ENCODE results near the gene ERP44.

The ERP44 gene

GRCh38 chr9:99931155-99931840 is 167.5 kb downstream of the ERP44 start:
- no peak for TF ChIP-seq FOXP2 (optimal IDR thresholded peaks at IDR 0.05; ENCODE audit: borderline replicate concordance, extremely low read depth, extremely low read length, insufficient read depth)
- TF ChIP-seq REST (IDR thresholded peaks at IDR 0.05; ENCODE audit: insufficient read depth in 1 of 2, low read depth in 2 of 2, low read length in 2 of 2): no peak
- no peak for TF ChIP-seq TAF1 (IDR thresholded peaks at IDR 0.05; ENCODE audit: borderline replicate concordance, insufficient read depth, low read length)
- TF ChIP-seq POLR2AphosphoS5 (IDR thresholded peaks at IDR 0.05; ENCODE audit: low read depth, low read length): no peak

GRCh38 chr9:99929652-99930051 is 169.1 kb downstream of the ERP44 start:
- no peak for TF ChIP-seq POLR2AphosphoS5 (IDR thresholded peaks at IDR 0.05; ENCODE audit: low read depth, low read length)
- no peak for TF ChIP-seq REST (IDR thresholded peaks at IDR 0.05; ENCODE audit: insufficient read depth in 1 of 2, low read depth in 2 of 2, low read length in 2 of 2)
- TF ChIP-seq TAF1 (IDR thresholded peaks at IDR 0.05; ENCODE audit: borderline replicate concordance, insufficient read depth, low read length): no peak
- TF ChIP-seq SIN3A (IDR thresholded peaks at IDR 0.05; ENCODE audit: borderline replicate concordance, insufficient read depth, low read length): no peak
- no peak for TF ChIP-seq FOXP2 (optimal IDR thresholded peaks at IDR 0.05; ENCODE audit: borderline replicate concordance, extremely low read depth, extremely low read length, insufficient read depth)
